HG03457 (cell line): ENCODE results near the gene NRXN3.

ENCODE experiments used
- ATAC-seq: cut with Tn5 transposase; IDR thresholded peaks from one replicate; pipeline ENCODE4 v1.9.1; 2021; ENCODE audit warnings: moderate number of reproducible peaks; ENCODE audit not compliant: unreplicated experiment

The NRXN3 gene

DNA sequence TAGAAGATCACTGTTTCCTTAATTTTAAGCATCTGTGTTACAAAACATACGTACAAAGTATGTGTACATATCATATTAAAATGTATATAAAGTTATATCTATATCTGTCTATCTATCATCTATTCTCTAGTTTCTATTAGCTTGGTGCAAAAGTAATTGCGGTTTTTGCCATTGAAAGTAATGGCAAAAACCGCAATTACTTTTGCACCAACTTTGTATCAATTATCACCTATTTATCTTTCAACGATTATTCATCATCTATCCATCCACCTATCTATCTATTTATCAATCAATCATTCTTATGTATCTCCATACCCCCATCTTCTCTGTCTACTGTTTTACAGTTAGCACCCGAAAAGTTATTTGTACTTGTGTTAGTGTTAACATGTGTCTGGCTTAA lies 447.6 kb downstream of the NRXN3 start:
- ATAC-seq, result no peak

DNA sequence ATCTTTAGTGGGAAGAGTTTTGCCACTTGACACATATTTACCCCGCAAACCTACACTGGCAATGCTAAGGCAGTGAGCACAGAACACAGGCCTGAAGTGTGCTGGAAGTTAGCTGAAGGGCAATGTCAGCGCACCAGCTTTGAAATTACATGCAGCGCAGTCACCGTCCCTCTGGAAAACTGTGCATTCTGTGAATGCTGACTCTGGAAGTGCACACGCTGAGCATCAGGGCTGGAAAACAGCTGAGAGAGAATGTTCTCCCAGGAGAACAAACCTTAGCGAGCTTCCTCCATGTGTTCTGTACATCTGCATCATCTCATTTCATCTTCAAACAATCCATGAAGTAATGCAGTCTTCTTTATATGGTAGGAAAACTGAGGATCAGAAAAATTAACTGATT lies 448.2 kb downstream of the NRXN3 start:
- no peak for ATAC-seq

DNA sequence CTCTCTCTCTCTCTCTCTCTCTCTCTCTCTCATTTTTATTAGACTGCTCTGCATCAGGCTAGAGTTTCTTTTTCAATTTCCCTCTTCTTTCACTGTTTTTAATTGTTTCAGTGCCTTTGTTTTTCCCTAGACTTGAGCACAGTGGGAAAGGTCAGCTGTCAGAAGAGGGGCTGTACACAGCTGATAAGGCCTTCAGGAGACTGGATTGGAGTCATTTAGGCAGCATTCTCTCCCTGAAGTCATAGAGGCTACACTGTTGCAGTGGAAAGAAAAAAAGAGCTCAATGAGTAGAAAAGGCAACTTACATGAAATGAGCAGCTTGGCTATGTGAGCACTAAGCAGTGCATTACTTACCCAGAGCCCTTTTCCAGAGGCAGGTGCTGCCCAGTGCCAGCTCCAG lies 456.9 kb downstream of the NRXN3 start:
- no peak for ATAC-seq

DNA sequence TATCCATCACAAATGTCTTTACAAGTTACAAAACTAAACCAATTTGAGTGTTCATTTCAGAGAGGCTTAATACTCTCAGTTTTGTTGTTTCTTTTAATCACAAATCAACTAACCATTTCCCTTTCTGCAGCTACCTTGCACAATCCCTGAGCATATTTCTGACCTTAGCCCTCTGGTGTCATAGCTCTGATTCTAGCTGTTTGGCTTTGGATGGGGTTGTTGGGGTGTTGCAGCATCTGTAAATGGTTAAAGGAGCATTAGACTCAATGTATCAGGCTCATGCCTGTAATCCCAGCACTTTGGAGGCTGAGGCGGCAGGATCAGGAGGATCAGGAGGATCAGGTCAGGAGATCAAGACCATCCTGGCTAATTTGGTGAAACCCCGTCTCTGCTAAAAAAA lies 461.4 kb downstream of the NRXN3 start:
- ATAC-seq, result no peak

DNA sequence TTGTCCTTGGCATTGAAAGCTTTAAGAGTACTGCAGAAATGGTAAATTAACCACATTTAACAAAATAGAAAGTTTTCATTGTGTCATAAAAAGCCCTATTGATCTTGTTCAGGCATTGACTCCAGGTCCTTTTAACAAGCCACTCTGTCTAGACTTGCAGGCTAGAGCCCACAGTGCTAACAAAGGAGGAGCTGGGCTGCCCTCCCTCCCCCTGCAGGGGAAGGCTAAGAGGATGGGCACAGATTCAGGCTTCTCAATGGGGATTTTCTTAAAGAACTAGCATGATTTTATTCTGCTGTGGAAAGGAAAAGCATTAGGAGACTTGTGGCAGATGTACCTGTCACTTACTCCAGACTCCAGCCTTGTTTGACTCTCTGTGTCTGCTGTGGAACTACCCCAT lies 463.6 kb downstream of the NRXN3 start:
- no peak for ATAC-seq

DNA sequence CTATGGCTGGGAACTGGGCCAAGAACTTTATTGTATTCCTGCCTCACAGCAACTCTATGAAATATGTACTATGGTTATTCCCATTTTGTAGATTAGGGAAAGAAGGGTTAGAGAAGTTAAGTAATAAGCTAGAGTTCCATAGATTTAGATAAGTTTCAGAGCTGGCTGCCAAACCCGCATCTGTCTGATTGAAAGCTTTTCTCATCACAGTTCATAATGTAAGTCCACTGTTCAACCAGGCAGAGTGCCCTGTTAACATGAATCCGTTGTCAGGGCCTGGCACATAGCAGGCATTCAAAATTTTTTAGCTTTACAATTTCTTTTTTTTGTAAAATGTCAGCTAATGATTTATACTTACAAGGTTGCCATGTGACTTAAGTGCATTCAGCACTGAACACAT lies 467.3 kb downstream of the NRXN3 start:
- ATAC-seq, result no peak

DNA sequence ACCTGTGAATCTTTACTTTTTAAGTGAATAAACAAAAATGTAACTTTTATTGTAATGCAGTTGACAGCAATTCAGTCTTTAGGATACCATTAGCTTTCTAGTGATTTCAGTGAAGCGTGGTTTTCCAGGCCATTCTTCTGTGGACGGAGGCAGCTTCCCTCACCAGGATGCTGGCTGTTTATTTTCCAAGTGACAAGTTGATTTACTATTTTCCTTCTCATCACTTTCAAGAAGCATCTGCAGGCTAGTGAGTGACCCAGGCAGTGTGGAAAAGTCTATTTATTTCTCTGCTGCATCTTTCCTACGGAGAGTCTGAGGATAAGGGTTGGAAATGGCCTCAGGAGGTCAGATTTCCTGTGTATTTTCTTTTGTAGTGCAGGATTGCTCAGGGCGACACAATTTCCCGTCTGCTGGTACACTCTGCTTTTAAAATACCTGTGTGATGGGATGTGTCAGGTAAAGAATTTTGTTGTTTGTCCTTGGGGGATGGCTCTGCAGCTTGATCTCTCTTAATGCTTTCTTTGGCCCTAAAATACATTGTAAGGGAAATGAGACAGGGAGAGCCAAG lies 467.8 kb downstream of the NRXN3 start:
- no peak for ATAC-seq

DNA sequence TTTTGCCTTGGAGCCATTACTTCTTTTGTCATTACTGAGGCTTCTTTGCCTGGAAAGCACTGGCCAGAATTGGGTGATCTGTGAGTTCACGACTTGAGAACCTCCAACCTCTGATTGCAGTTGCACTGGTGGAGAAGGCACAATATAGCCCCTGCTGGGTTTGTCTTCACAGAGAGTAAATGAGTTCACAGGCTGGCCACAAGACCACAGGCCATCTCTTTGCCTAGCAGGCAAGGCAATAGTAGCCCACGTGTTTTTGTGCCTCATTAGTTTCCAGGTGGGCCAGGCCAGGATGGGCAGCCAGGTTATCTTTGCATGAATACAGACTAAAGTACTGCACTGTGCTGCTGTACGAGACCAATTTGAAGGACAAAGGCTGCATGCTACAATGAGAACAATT lies 468.8 kb downstream of the NRXN3 start:
- ATAC-seq, result no peak

DNA sequence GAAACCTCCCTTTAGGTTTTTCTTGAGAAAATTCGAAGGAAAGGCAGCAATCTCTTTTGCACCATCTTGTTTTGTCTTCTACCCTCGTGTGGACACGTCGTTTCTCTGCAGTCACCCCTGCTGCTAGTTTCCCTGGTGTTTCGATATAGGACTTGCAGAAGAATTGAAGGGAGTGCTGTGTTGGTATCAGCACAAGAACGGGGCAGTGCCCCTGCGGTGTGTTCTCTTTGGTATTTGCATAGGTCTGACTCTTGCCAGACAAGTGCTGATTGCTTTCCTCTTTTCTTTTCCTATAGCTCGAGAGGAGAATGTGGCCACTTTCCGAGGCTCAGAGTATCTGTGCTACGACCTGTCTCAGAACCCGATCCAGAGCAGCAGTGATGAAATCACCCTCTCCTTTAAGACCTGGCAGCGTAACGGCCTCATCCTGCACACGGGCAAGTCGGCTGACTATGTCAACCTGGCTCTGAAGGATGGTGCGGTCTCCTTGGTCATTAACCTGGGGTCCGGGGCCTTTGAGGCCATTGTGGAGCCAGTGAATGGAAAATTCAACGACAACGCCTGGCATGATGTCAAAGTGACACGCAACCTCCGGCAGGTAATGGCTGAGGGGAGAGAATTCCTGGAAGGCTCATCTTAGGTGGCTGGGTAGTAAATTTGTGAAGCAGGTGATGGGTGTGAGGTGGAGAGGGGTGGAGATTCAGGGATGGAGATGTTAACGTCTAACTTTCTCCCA lies 474.8 kb downstream of the NRXN3 start:
- ATAC-seq, result no peak

DNA sequence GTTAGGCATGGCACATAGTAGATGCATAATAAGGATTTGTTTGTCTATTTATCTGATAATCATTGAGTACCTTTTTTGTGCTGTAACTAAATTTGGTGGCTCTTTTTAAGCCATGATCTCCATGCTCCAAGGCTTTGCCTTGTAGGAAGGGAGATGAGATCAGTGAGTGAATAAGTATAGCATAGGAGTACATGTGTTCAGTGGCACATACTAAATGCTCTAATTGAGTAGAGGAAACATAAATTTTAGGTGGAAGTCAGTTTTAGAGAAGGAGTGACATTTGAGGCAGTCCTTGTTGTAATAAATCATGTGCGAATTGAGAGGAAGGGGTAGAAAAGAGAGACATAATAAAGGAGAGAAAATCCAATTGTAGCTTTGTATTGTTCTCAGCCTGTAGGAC lies 482.6 kb downstream of the NRXN3 start:
- ATAC-seq, result no peak

DNA sequence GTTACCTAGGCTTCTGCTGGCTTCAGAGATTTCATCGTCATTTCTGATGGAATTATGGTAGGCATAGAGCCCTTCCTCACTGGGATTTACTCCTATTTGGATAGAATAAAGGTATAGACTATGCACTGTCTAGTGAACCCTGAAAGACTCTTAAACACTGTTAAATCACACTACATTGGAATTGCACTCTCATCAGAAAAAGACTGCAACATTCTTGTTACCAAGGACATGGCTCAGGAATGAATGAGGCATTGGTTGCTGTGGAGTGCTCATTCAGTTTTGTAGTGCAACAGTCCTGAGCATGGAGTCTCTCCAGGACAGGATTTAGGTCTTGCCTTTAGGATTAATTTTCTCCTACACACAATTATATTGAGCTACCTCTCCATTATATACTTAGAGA lies 483.0 kb downstream of the NRXN3 start:
- no peak for ATAC-seq

DNA sequence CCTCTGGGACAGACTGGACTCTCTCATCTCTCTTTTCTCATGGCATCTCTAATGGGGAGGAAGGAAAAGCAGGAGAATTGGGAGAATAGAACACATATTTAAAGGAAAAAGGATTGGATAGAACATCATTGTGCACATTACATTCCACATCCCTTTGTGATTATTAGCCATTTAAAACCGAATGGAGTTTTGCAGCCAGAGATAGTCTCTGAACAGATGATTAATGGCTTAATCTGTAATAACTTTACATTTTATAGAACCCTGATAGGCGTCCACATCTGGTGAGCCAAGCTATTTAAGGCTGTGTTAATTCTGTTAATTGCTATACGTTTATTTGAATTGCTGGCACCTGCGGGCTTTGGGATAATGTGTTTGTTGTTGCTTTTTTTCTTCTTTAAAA lies 487.3 kb downstream of the NRXN3 start:
- no peak for ATAC-seq

DNA sequence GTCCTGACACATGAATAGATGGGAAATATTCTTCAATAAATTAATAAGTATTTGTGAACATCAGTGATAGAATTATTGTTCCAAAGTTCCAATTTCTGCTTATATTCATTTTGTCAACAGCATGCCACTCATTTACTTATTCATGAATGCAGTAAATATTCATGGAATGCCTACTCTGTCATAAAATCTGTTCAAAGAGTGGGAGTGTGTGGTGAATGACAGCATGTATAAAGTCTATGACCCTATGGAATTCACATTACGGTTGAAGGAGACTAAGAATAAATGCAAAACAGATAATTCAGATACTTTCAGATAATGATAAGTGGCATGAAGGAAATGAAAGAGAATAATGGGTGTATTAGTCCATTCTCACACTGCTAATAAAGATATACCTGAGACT lies 494.7 kb downstream of the NRXN3 start:
- no peak for ATAC-seq

DNA sequence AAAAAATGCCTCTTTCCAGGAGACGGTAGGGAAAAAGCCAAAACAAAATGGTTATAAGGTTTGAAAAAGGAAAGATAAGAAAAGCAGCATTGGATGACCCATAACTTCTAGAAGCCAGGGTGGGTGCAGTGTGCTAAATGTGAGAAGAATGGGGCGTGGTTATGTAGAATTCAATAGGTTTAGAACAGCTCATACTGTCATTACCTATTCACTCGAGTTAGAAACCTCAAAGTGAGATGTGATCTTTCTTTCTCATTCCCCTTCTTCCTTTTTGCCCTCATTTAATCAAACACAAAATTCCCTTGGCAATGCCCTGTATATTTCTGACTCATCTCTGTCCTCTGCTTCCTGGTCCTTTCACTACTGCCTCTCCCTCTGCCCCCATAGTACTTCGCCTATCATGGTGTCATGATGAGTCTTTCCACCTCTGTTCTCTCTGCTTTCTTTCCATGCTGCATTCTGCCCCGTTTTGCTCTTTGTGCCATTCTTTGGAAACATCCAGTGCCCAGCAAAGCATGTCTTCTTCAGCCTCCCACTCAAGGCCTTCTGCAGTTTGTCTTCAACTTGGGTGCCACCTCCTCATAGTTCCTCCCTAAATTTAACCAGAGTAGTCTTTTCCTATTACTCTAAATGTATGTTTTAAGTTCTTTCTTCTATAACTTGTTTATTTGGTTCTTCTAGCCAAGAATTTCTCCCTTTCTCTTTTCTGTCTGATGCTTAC lies 496.3 kb downstream of the NRXN3 start:
- no peak for ATAC-seq

DNA sequence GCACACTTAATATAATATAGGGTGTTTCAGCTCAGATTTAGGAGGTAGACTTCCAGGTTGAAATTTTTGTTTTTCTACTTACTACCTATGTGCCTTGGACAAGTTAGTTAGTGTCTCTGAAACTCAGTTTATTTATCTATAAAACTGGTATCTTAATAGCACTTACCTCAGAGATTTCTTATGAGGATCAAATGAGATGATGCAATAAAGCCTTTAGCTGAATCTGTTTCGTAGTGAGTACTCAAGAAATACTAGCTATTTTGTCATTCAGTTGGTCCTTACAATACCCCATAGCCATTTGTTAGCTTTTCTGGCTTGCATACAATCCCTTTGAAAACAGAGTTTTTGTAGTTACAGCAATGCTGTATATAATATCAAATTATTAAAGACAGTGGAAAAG lies 497.0 kb downstream of the NRXN3 start:
- ATAC-seq, result no peak

DNA sequence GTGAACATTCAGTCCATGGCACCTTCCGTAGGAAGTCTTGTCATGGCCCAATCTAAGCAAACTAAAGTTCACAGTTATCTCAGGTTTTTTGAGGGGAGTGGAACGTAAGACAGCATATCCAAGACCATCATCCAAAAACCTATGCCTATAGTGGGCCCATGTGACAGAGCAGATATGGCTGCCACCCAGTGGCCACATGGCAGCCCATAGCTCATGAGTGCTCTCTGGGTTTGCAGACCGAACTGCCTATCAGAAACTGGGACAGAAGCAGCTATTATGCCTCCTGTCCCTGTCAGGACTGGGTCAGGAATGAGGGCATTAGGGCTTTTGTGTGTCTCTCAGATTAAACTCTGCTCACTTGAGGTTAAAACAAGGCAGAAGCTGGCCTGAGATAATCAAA lies 503.7 kb downstream of the NRXN3 start:
- no peak for ATAC-seq

DNA sequence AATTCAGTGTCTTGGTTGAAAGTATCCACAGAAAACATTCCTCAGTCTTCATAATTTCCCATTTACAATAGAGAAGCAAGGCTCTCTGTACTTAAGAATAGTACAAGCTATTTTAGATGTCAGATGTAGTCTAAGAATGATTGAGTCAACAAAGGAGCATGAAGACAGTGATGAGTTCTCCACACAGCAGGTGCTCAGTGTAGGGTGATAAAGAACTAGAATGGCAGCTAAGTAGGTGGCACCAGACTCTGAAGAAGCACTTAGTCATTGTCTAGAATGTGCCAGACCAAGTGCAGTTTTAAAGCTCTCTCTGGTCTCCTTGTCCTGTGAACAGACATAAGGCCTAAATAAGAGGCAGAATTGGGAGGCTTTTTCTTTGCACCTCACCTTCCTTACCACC lies 504.6 kb downstream of the NRXN3 start:
- no peak for ATAC-seq

DNA sequence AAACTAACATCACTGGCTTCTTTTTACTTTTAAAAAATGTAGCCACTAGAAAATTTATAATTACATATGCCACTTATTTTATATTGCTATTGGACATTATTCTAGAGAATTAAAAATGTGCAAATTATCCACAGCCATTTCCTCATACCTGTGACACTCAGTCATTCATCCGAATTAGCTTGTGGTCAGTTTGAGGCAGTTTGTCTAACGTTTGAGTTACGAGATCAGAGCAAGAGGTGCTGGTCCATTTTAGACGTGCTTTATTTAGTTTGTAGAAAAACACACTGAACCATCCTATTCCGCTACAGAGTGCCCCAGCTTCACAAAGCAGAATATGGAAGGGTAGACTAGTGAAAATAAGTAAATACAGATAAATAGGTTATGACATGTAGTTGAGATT lies 513.0 kb downstream of the NRXN3 start:
- no peak for ATAC-seq

DNA sequence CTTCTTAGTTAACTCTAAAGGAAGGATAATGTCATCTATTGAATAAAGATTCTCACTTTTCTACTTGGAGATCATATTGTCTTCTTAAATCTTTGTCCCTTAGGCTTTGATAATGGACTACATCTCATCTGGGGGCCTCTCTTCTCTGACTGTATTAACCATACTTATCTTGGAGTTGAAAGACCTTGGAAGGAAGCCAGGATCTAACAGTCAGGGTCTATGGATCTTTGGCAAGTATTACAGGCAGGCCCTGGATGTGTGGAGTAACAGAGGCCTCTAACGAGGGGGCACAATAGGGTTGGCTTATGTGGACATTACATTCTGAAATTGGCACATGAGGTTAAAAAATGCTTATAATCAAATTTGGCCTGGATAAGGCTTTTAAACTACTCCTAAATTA lies 513.8 kb downstream of the NRXN3 start:
- ATAC-seq, result no peak

DNA sequence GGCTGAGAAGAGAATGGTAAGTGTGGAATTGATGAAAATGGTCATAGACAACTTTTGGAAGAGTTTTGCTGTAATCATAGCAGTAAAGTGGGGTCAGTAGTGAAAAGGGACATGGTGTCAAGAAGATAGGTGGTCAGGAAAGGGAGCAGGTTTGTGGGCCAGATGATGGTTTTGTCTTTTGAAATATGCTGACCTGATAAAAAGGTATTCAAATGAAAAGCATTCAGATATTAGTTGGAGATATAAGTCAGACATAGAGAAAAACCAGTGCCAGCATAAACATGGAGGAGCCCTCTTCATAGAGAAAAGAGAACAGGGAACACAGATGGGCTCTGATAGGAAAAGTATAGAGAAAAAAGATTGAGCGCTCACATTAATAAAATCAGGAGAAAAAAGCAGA lies 518.3 kb downstream of the NRXN3 start:
- no peak for ATAC-seq

DNA sequence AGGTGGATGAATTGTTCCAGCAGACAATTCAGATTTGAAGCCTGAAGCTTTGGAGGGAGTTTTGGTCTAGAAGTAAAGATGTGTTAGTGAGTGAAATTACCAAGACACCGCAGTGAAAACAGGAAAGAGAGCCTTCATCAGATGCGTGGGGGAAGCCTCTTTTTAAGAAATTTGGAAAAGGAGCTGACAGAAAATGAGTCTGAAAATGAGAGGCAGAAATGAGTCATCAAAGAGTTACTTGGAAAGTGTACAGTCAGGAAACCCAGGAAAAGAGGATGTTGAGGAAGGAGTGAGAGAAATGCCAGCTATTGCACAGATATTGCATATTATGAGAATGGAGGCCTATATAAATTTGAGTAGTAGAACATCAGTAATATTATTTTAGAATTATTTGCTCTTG lies 520.7 kb downstream of the NRXN3 start:
- ATAC-seq, result no peak

DNA sequence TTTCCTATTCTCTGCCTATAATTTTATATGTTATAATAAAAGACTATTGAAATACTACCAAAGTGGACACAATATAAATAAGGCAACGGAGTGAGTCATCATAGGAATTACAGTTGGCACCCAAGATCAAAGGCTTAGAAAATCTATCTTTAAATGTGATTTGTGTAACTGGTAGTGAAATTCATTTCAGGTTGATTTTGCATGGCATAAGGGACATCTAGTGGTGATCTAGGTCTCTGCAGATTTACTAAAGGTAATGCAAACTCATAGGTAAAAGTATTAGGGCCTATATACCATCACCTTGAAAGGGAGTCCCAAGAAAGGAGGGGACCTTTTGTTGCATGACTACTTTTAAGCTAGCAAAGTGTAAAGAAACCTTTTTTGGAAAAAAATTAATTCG lies 527.2 kb downstream of the NRXN3 start:
- ATAC-seq, result no peak

DNA sequence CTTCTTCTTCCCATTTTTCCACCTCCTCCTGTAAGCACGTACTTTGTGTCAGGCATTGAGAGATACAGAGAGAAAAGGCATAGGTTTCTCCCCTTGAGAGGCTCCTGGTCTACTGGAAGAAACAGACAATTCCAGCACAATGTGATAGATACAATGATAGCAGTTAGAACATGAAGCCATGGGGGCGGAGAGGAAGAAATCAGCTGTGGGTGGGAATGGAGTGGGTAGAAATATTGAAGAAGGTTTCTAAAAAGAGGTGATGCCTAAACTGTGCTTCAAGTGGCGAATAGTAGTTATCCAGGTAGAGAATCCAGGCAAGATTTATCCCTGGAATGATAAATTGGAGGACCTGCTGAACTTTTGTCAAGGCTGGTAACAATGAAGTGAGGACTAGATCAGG lies 528.8 kb downstream of the NRXN3 start:
- ATAC-seq, result no peak
